Activated T-cell treated with anti-CD3 and anti-CD28 coated beads, Interleukin-2, amount 50 U/mL, for 24 hours (primary cell): ENCODE results near the gene HERC2.
"Not testable (repeated sequence)": the region's sequence is repeated elsewhere in the genome, so short reads cannot be mapped to it uniquely, and the experiment has no call there.

Experiments
- DNase-seq: peaks from one replicate; pipeline ENCODE4 v3.0.0-alpha.2; 2020
- H3K27ac Mint-ChIP-seq: 2 replicates; pipeline ENCODE4 v1.8.0; 2020; ENCODE audit warnings: mild to moderate bottlenecking, mixed read lengths
- H3K27me3 Mint-ChIP-seq: 2 replicates; pipeline ENCODE4 v1.8.0; 2020; ENCODE audit warnings: mixed read lengths
- H3K36me3 Mint-ChIP-seq: 2 replicates; pipeline ENCODE4 v1.8.0; 2020; ENCODE audit warnings: low read depth, mixed read lengths
- H3K4me1 Mint-ChIP-seq: 2 replicates; pipeline ENCODE4 v1.8.0; 2020; ENCODE audit warnings: low read depth, mixed read lengths
- H3K4me3 Mint-ChIP-seq: 2 replicates; pipeline ENCODE4 v1.8.0; 2020; ENCODE audit warnings: mild to moderate bottlenecking, moderate library complexity, mixed read lengths
- H3K9me3 Mint-ChIP-seq: 2 replicates; pipeline ENCODE4 v1.8.0; 2020; ENCODE audit warnings: mixed read lengths

Gene HERC2

GRCh38 chr15:28190391-28191174 lies 131.4 kb downstream of the HERC2 start:
- Mint-ChIP-seq H3K9me3 (peaks cover 2% of the 10 kb centered on the region), H3K36me3 (peaks cover 73% of the 10 kb centered on the region), H3K4me3 (no peak overlapping the region), H3K27ac (no peak overlapping the region), H3K4me1 (no peaks in the 10 kb centered on the region), H3K27me3 (no peaks in the 10 kb centered on the region)
- DNase-seq: no peak

GRCh38 chr15:28185148-28185895 lies 136.7 kb downstream of the HERC2 start:
- Mint-ChIP-seq H3K4me3 (no peak overlapping the region), H3K9me3 (no peaks in the 10 kb centered on the region), H3K27ac (no peak overlapping the region), H3K36me3 (peaks cover 76% of the 10 kb centered on the region), H3K27me3 (no peaks in the 10 kb centered on the region), H3K4me1 (no peaks in the 10 kb centered on the region)
- no peak for DNase-seq

- H3K4me1 Mint-ChIP-seq: no peaks in the 10 kb centered on the region
- H3K9me3 Mint-ChIP-seq: no peaks in the 10 kb centered on the region
- peaks cover 77% of the 10 kb centered on the region for H3K36me3 Mint-ChIP-seq
- no peak for DNase-seq
- no peak overlapping the region for H3K27ac Mint-ChIP-seq
- H3K4me3 Mint-ChIP-seq: no peak overlapping the region
- no peaks in the 10 kb centered on the region for H3K27me3 Mint-ChIP-seq
Observed at GRCh38 chr15:28184166-28184565, 137.8 kb downstream of the HERC2 start.

GRCh38 chr15:28182731-28183130 lies 139.2 kb downstream of the HERC2 start:
- DNase-seq: no peak

GRCh38 chr15:28182216-28182615 lies 139.8 kb downstream of the HERC2 start:
- no peak for DNase-seq
- H3K27me3 Mint-ChIP-seq: no peaks in the 10 kb centered on the region
- H3K4me3 Mint-ChIP-seq: no peak overlapping the region
- peaks cover 75% of the 10 kb centered on the region for H3K36me3 Mint-ChIP-seq
- no peaks in the 10 kb centered on the region for H3K4me1 Mint-ChIP-seq
- H3K9me3 Mint-ChIP-seq: no peaks in the 10 kb centered on the region
- no peak overlapping the region for H3K27ac Mint-ChIP-seq

More at GRCh38 chr15:28182731-28183130, 139.2 kb downstream of the HERC2 start:
- Mint-ChIP-seq H3K36me3 (peaks cover 76% of the 10 kb centered on the region), H3K9me3 (no peaks in the 10 kb centered on the region), H3K27me3 (no peaks in the 10 kb centered on the region), H3K4me3 (no peak overlapping the region), H3K27ac (no peak overlapping the region), H3K4me1 (no peaks in the 10 kb centered on the region)

DNA sequence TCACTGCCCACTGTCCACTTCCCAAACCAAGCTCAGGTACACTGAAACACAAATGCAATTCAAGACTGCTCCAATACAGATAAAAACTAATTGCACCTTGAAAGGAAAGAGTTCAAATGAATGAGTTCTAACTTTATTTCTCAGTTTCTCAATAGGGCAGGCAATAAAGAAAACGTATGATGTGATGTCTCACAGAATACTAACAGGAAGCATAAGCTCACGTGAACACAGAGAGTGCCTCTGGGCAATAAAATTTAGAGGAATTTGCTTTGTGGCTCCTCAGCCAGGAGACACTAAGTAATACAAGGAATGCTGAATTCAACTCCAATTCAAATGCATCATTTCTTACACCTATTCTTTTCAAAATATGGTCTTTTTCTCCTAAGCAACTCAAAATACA lies 140.6 kb downstream of the HERC2 start:
- no peaks in the 10 kb centered on the region for H3K4me1 Mint-ChIP-seq
- no peaks in the 10 kb centered on the region for H3K27me3 Mint-ChIP-seq
- no peak overlapping the region for H3K27ac Mint-ChIP-seq
- H3K9me3 Mint-ChIP-seq: no peaks in the 10 kb centered on the region
- H3K36me3 Mint-ChIP-seq: peaks cover 75% of the 10 kb centered on the region
- DNase-seq: no peak
- H3K4me3 Mint-ChIP-seq: no peak overlapping the region

DNA sequence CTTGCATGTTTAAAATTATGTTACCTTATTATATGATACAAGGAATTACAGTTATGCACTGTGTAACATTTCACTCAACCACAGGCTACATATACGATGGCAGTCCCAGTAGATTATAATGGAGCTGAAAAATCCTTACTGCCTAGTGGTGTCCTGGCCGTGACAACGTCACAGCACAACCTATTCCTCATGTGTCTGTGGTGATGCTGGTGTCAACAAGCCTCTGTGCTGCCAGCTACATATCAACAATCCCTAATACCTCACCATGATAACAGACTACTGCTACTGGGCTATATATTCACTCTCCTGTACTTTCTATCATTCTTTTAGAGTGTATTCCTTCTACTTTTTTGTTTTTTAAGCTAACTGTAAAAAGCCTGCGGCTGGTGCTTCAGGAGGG lies 142.7 kb downstream of the HERC2 start:
- no peak overlapping the region for H3K27ac Mint-ChIP-seq
- no peak for DNase-seq
- H3K4me3 Mint-ChIP-seq: no peak overlapping the region
- H3K36me3 Mint-ChIP-seq: peaks cover 83% of the 10 kb centered on the region
- H3K4me1 Mint-ChIP-seq: no peaks in the 10 kb centered on the region
- H3K9me3 Mint-ChIP-seq: no peaks in the 10 kb centered on the region
- no peaks in the 10 kb centered on the region for H3K27me3 Mint-ChIP-seq

DNA sequence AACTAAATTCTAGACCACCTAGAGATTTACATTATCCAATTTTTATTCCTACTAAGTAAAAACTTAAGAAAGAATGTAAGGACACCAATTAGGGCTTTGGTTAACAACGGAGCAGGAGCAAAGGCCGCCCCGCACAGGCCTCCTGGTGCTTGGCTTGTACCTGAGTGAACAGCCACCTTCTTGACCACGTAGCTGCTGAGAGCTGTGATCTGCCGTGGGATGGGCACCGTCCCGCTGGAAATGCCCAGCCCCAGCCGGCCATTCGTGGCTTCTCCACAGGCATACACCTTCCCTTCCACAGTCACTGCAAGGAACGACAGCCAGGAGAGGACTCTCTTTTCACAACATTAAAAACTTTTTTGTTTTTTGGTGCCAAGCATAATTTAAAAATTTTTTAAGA lies 143.3 kb downstream of the HERC2 start:
- DNase-seq: no peak
- no peaks in the 10 kb centered on the region for H3K9me3 Mint-ChIP-seq
- no peak overlapping the region for H3K27ac Mint-ChIP-seq
- H3K4me3 Mint-ChIP-seq: no peak overlapping the region
- H3K27me3 Mint-ChIP-seq: no peaks in the 10 kb centered on the region
- peaks cover 87% of the 10 kb centered on the region for H3K36me3 Mint-ChIP-seq
- H3K4me1 Mint-ChIP-seq: no peaks in the 10 kb centered on the region

DNA sequence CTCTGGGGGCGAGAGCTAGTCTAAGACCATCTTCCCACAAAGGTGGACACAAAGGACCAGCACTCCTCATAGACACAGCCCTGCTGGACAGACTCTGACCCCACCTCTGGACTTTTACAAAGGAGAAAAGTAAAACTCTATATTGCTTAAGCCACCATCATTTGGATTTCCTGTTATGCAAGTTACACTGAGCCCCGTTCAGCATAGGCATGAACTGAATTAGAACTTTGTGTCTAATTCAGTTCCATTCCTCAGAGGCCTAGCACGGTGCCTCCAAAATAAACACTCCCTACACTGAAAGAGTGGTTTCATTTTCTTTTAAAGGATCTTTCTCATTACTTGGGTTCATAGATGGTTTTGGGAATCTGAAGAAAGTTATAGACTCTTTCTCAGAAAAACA lies 143.7 kb downstream of the HERC2 start:
- Mint-ChIP-seq H3K27ac (no peak overlapping the region), H3K9me3 (no peaks in the 10 kb centered on the region), H3K36me3 (peaks cover 89% of the 10 kb centered on the region), H3K4me1 (no peaks in the 10 kb centered on the region), H3K4me3 (no peak overlapping the region), H3K27me3 (no peaks in the 10 kb centered on the region)
- no peak for DNase-seq

GRCh38 chr15:28169366-28169765 lies 152.6 kb downstream of the HERC2 start:
- H3K4me3 Mint-ChIP-seq: no peak overlapping the region
- H3K9me3 Mint-ChIP-seq: no peaks in the 10 kb centered on the region
- no peak for DNase-seq
- H3K27me3 Mint-ChIP-seq: no peaks in the 10 kb centered on the region
- no peaks in the 10 kb centered on the region for H3K4me1 Mint-ChIP-seq
- peaks cover 95% of the 10 kb centered on the region for H3K36me3 Mint-ChIP-seq
- no peak overlapping the region for H3K27ac Mint-ChIP-seq

DNA sequence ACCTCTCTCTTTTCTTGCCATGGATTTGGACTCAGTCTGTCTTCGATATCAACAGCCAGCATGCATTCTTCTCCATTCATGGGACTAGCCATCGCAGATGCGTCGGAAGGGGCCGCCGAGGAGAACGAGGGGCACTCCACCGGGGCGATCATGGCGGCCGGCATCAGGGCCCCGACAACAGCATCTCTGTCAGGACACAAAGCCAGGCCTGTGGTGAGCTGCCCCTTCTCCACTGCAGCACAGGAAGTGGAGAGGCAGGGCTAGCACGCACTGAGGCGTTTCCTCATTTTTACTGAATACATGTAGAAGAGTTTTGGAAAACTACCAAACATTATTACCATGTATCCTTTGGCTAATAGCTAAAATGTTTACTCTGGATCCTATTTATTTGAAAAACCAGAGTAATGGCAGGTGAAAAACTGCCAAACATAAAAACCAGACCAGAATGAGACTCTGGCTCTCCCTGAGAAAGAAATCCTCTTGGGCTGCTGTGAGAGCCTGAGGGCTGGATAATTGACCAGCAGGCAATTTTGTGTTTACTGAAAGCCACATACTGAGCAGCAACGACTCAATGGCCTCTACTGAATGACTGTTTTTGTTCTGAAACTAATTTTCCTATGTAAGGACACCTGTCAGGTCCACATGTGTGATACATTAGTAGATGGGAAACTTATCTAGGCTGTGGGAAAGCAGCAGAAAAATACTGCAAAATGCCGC lies 153.4 kb downstream of the HERC2 start:
- H3K9me3 Mint-ChIP-seq, H3K4me1 Mint-ChIP-seq, DNase-seq, H3K27ac Mint-ChIP-seq, H3K27me3 Mint-ChIP-seq, H3K4me3 Mint-ChIP-seq: not testable (repeated sequence)
- H3K36me3 Mint-ChIP-seq: peaks cover 97% of the 10 kb centered on the region

GRCh38 chr15:28167042-28167441 lies 154.9 kb downstream of the HERC2 start:
- Mint-ChIP-seq H3K27ac (no peak overlapping the region), H3K36me3 (peaks cover 97% of the 10 kb centered on the region)

GRCh38 chr15:28165791-28166190 lies 156.2 kb downstream of the HERC2 start:
- H3K27ac Mint-ChIP-seq: no peak overlapping the region
- H3K4me1 Mint-ChIP-seq: no peaks in the 10 kb centered on the region
- H3K4me3 Mint-ChIP-seq: no peak overlapping the region
- no peaks in the 10 kb centered on the region for H3K27me3 Mint-ChIP-seq
- H3K36me3 Mint-ChIP-seq: peaks cover 97% of the 10 kb centered on the region
- no peak for DNase-seq
- H3K9me3 Mint-ChIP-seq: no peaks in the 10 kb centered on the region

More at GRCh38 chr15:28167042-28167441, 154.9 kb downstream of the HERC2 start:
- no peaks in the 10 kb centered on the region for H3K9me3 Mint-ChIP-seq
- H3K27me3 Mint-ChIP-seq: no peaks in the 10 kb centered on the region
- no peak for DNase-seq
- no peak overlapping the region for H3K4me3 Mint-ChIP-seq
- H3K4me1 Mint-ChIP-seq: no peaks in the 10 kb centered on the region

- no peak overlapping the region for H3K27ac Mint-ChIP-seq
Observed at GRCh38 chr15:28164876-28165275, 157.1 kb downstream of the HERC2 start.

DNA sequence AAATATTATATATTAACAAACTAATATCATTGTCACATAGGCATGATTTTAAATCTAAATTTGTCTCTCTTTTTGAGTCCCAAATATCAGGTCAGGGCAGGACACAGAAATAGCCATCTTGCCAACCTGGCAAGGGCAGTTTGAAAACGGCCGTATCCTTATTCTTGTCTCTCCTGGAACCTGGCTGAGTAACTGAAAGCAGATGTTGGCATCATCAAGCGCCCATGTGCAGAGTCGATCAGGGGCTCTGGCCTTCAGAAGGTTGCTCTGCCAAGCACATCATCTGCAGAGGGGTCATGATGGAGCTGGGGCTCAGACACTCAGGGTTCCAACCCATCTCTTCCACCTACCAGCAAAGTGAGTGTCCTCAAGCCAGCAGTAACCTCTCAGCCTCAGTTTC lies 167.7 kb downstream of the HERC2 start:
- Mint-ChIP-seq H3K36me3 (peaks cover 52% of the 10 kb centered on the region), H3K27me3 (no peaks in the 10 kb centered on the region), H3K27ac (no peak overlapping the region), H3K9me3 (peaks cover 14% of the 10 kb centered on the region), H3K4me3 (no peak overlapping the region), H3K4me1 (no peaks in the 10 kb centered on the region)
- DNase-seq: no peak

More at GRCh38 chr15:28164876-28165275, 157.1 kb downstream of the HERC2 start:
- H3K4me3 Mint-ChIP-seq: no peak overlapping the region
- no peaks in the 10 kb centered on the region for H3K27me3 Mint-ChIP-seq
- no peaks in the 10 kb centered on the region for H3K4me1 Mint-ChIP-seq
- no peak for DNase-seq
- H3K36me3 Mint-ChIP-seq: peaks cover 98% of the 10 kb centered on the region
- no peaks in the 10 kb centered on the region for H3K9me3 Mint-ChIP-seq
